GM21423 (cell line): ENCODE measurements around the gene DCP1A.
"Not testable (repeated sequence)": the region's sequence is repeated elsewhere in the genome, so short reads cannot be mapped to it uniquely, and the experiment has no call there.

ENCODE experiments used
- ATAC-seq: cut with Tn5 transposase; IDR thresholded peaks from one replicate; pipeline ENCODE4 v1.9.1; 2021; ENCODE audit warnings: mild to moderate bottlenecking, moderate library complexity; ENCODE audit not compliant: unreplicated experiment

Gene DCP1A

GRCh38 chr3:53269193-53269592 lies 78.2 kb downstream of the DCP1A start:
- ATAC-seq = not testable (repeated sequence)

GRCh38 chr3:53267766-53268165 lies 79.6 kb downstream of the DCP1A start:
- no peak for ATAC-seq

- ATAC-seq = no peak
Measured at GRCh38 chr3:53264718-53265117, 82.6 kb downstream of the DCP1A start.

GRCh38 chr3:53263907-53264306 lies 83.4 kb downstream of the DCP1A start:
- no peak for ATAC-seq

GRCh38 chr3:53261712-53262111 lies 85.6 kb downstream of the DCP1A start:
- ATAC-seq = no peak

GRCh38 chr3:53260286-53260785 lies 87.0 kb downstream of the DCP1A start:
- no peak for ATAC-seq

- no peak for ATAC-seq
Measured at GRCh38 chr3:53259427-53260259, 87.7 kb downstream of the DCP1A start.

GRCh38 chr3:53258600-53259426 lies 88.5 kb downstream of the DCP1A start:
- no peak for ATAC-seq

- ATAC-seq = no peak
Measured at GRCh38 chr3:53257465-53257864, 89.9 kb downstream of the DCP1A start.

- ATAC-seq = no peak
Measured at GRCh38 chr3:53256704-53257055, 90.7 kb downstream of the DCP1A start.

- ATAC-seq = peak; percentile 58
Measured at GRCh38 chr3:53255775-53256703, 91.3 kb downstream of the DCP1A start, which contains the start of gene TKT. TKT (minus strand) TSS chr3:53256022; CDS start chr3:53255942, 80 bp downstream.

- peak; percentile 40 for ATAC-seq
Measured at GRCh38 chr3:53255423-53255774, 91.9 kb downstream of the DCP1A start.

GRCh38 chr3:53254509-53255422 lies 92.6 kb downstream of the DCP1A start:
- ATAC-seq = peak; percentile 41

GRCh38 chr3:53253707-53254508 lies 93.4 kb downstream of the DCP1A start:
- no peak for ATAC-seq

- not testable (repeated sequence) for ATAC-seq
Measured at GRCh38 chr3:53252947-53253322, 94.4 kb downstream of the DCP1A start.

- ATAC-seq = no peak
Measured at GRCh38 chr3:53252096-53252946, 95.0 kb downstream of the DCP1A start.

- no peak for ATAC-seq
Measured at GRCh38 chr3:53250881-53251605, 96.3 kb downstream of the DCP1A start.
